HepG2 (cell line): ENCODE results near the gene CNOT6. TPM values are rescaled to one million over a fixed set of nuclear protein-coding genes. Genes with fewer than 3 reads are reported as not detected.

Experiments used
- ATAC-seq: fragments of 200-7000 bp; cut with Tn5 transposase; 3 replicates; pipeline ENCODE4 v1.9.1; 2020; ENCODE audit warnings: mild to moderate bottlenecking, moderate library complexity
- BruUV-seq: library from RNA; stranded (reverse); fragments of 400-500 nt; replicated peaks from 2 replicates; lab custom pipeline; 2021; lab: Mats Ljungman, UMichigan
- CTCF ChIA-PET: fragments of 300-600 bp; formaldehyde crosslinking; extraction: SDS; loops from one replicate; lab custom pipeline; 2021; ENCODE audit warnings: low total read pairs, inconsistent platforms, low intra/inter-chr PET ratio; lab: Yijun Ruan, JAX
- POLR2A ChIA-PET: fragments of 350-600 bp; sonication (Branson Sonifier 250); formaldehyde crosslinking; loops from one replicate; lab custom pipeline; 2020; ENCODE audit warnings: antibody characterized with exemption, inconsistent platforms; lab: Yijun Ruan, JAX
- DNase-seq: peaks from one replicate; pipeline ENCODE4 v3.0.0-alpha.2; 2015; ENCODE audit warnings: low spot score
- FAIRE-seq: peaks from 3 replicates; lab custom pipeline; 2011; peaks lifted over from hg19 to GRCh38; lab: Jason Lieb, UNC
- H2AFZ ChIP-seq: one replicate; pipeline ENCODE4 v1.6.1; 2011; ENCODE audit warnings: low read length, inconsistent platforms
- H3K27ac ChIP-seq: fragments of 300-600 bp; 3 replicates; pipeline ENCODE4 v1.8.0; 2011; ENCODE audit warnings: mixed run types, mild to moderate bottlenecking, mixed read lengths, low read length, inconsistent platforms; ENCODE audit not compliant: insufficient read depth; ENCODE audit errors: extremely low read length
- H3K27me3 ChIP-seq, 2 experiments: fragments of 200-600 bp in 1 of 2; 2 replicates in 1 of 2; 3 replicates in 1 of 2; pipeline versions ENCODE4 v1.6.0 to v1.8.0; 2011; ENCODE audit warnings: low read length in 2 of 2, mild to moderate bottlenecking in 2 of 2, moderate library complexity in 2 of 2, inconsistent platforms in 1 of 2; ENCODE audit not compliant: insufficient read depth in 2 of 2, control insufficient read depth in 1 of 2
- H3K36me3 ChIP-seq, 2 experiments: fragments of 200-600 bp in 1 of 2; replicated peaks in 1 of 2; 2 replicates in 1 of 2; 3 replicates in 1 of 2; pipeline versions ENCODE4 v1.5.1 to v1.8.0; 2011; ENCODE audit warnings: low read length in 2 of 2, inconsistent platforms in 1 of 2; ENCODE audit not compliant: insufficient read depth in 2 of 2, control insufficient read depth in 1 of 2
- H3K4me1 ChIP-seq: 2 replicates; pipeline ENCODE4 v1.5.1; 2012; ENCODE audit warnings: low read length, inconsistent platforms; ENCODE audit not compliant: insufficient read depth
- H3K4me2 ChIP-seq: 2 replicates; pipeline ENCODE4 v1.6.0; 2011; ENCODE audit warnings: low read depth, low read length, inconsistent platforms
- H3K4me3 ChIP-seq, 3 experiments: fragments of 200-600 bp in 1 of 3; sonication (generic), shearing (Covaris generic) in 1 of 3; replicated peaks in 1 of 3; 2 replicates each; pipeline ENCODE4 v1.5.1; 2011 to 2016; ENCODE audit warnings: low read length in 3 of 3, inconsistent platforms in 2 of 3, low read depth in 2 of 3, mild to moderate bottlenecking in 2 of 3, control low read depth in 1 of 3, mixed read lengths in 1 of 3; ENCODE audit not compliant: insufficient read depth in 1 of 3
- H3K79me2 ChIP-seq: one replicate; pipeline ENCODE4 v1.6.1; 2011; ENCODE audit warnings: low read length, inconsistent platforms; ENCODE audit not compliant: insufficient read depth
- H3K9ac ChIP-seq: 2 replicates; pipeline ENCODE4 v1.6.0; 2011; ENCODE audit warnings: mild to moderate bottlenecking, low read depth, low read length, inconsistent platforms; ENCODE audit not compliant: insufficient read depth
- H3K9me3 ChIP-seq: 2 replicates; pipeline ENCODE4 v1.5.1; 2012; ENCODE audit warnings: mild to moderate bottlenecking, low read length
- H4K20me1 ChIP-seq: 2 replicates; pipeline ENCODE4 v1.6.0; 2011; ENCODE audit warnings: inconsistent platforms, mild to moderate bottlenecking, low read length, moderate library complexity; ENCODE audit not compliant: insufficient read depth
- MXI1 ChIP-seq: IDR thresholded peaks from 3 replicates; pipeline ENCODE4 v1.6.1; 2012; ENCODE audit warnings: low read depth, low read length, inconsistent platforms, borderline replicate concordance
- TBX3 ChIP-seq: fragments of 450-650 bp; IDR thresholded peaks from 2 replicates; pipeline ENCODE4 v1.6.1; 2017; ENCODE audit warnings: antibody characterized with exemption, mild to moderate bottlenecking, inconsistent platforms, borderline replicate concordance
- ZBTB14 ChIP-seq: sonication (generic); formaldehyde crosslinking; IDR thresholded peaks from 2 replicates; pipeline ENCODE4 v1.4.0; 2020; ENCODE audit warnings: missing genetic modification reagents
- ZKSCAN5 ChIP-seq: sonication (generic); formaldehyde crosslinking; IDR thresholded peaks from 2 replicates; pipeline ENCODE4 v1.5.1; 2020; ENCODE audit warnings: mild to moderate bottlenecking, missing genetic modification reagents
- ZNF747 ChIP-seq: sonication (generic); formaldehyde crosslinking; IDR thresholded peaks from 2 replicates; pipeline ENCODE4 v1.8.1; 2023; ENCODE audit warnings: missing genetic modification reagents, mild to moderate bottlenecking, borderline replicate concordance
- ZNF816 ChIP-seq: sonication (generic); formaldehyde crosslinking; IDR thresholded peaks from 2 replicates; pipeline ENCODE4 v1.8.0; 2022; ENCODE audit warnings: missing genetic modification reagents, mild to moderate bottlenecking, borderline replicate concordance
- WGBS: methylation state at CpG from one replicate; pipeline ENCODE4 v1.1.6; 2017; ENCODE audit warnings: low lambda C conversion rate; 5-methylcytosine and 5-hydroxymethylcytosine counted together
- in situ Hi-C: cut with HindIII; loops from 2 replicates; pipeline ENCODE4 v1.10.0; 2017; ENCODE audit warnings: low pct_unique_long_range_greater_than_20kb; ENCODE audit not compliant: extremely low pct_ligation_motif_present
- intact Hi-C: fragments of 100-400 bp; cut with micrococcal nuclease; formaldehyde crosslinking; loops from one replicate; pipeline ENCODE4 v1.10.0; 2022; ENCODE audit not compliant: unreplicated experiment
- polyA plus RNA-seq, 8 experiments: library from polyadenylated mRNA; depleted of rRNA in 3 of 8; stranded (reverse) in 7 of 8; unstranded in 1 of 8; fragments of >200 nt; fragmentation: Illumina TruSeq in 4 of 8; extraction: Trizol in 4 of 8; gene quantifications; 2 replicates each; pipeline versions ENCODE4 v1.2.1 to v1.2.3, GENCODE V29; 2011 to 2016; ENCODE audit warnings: low read depth in 4 of 8, missing spikeins in 1 of 8, mixed read lengths in 1 of 8; ENCODE audit not compliant: insufficient read depth in 1 of 8
- total RNA-seq, 5 experiments: library from RNA; depleted of rRNA; stranded (reverse); fragments of >200 nt; fragmentation: Illumina TruSeq; extraction: Trizol; gene quantifications; 2 replicates each; pipeline ENCODE4 v1.2.3, GENCODE V29; 2016; ENCODE audit warnings: low read depth in 1 of 5

Gene CNOT6
- total and polyA plus RNA-seq, 2 of the 13 experiments (the other 11 are each of a cell fraction or from before 2014, with no cell fraction given) = 8.8 to 9.1 TPM

- Histone ChIP-seq H2AFZ (no peak overlapping the region), H3K4me1 (no peaks in the 10 kb centered on the region), H3K9ac (no peak overlapping the region), H3K79me2 (no peaks in the 10 kb centered on the region), H3K9me3 (no peaks in the 10 kb centered on the region), H3K27ac (no peak overlapping the region), H4K20me1 (no peaks in the 10 kb centered on the region), H3K4me2 (no peak overlapping the region), H3K27me3 (peaks cover 14 to 75% of the 10 kb centered on the region in 2 experiments; a peak in 4 of 5 replicates), H3K36me3 (no peaks in the 10 kb centered on the region), H3K4me3 (no peak overlapping the region)
- CTCF ChIA-PET = no interaction called here
- FAIRE-seq (no peak), DNase-seq (no peak), ATAC-seq (no peak)
- TF ChIP-seq ZNF747 (no peak), ZNF816 (CRISPR knock-in tag) (no peak), MXI1 (no peak), TBX3 (no peak), ZKSCAN5 (CRISPR knock-in tag) (no peak), ZBTB14 (CRISPR knock-in tag) (no peak)
- 40% methylated on average over 3 of the region's 25 CpGs for WGBS
- in situ Hi-C loops = no loop called here
- POLR2A ChIA-PET = no interaction called here
- intact Hi-C loops = no loop called here
- no TSS peak for BruUV-seq
Measured at GRCh38 chr5:180625791-180626660, 131.8 kb downstream of the CNOT6 start.
